HEK293 (cell line): ENCODE data around the gene FDXR.

ENCODE experiments used
- CTCF ChIA-PET: fragments of 350-600 bp; formaldehyde crosslinking; extraction: SDS; loops from one replicate; lab custom pipeline; 2021; ENCODE audit warnings: antibody characterized with exemption; lab: Yijun Ruan, JAX
- POLR2A ChIA-PET: fragments of 300-600 bp; formaldehyde crosslinking; extraction: SDS; loops from one replicate; lab custom pipeline; 2020; ENCODE audit warnings: antibody characterized with exemption, inconsistent platforms; lab: Yijun Ruan, JAX
- H3K27ac ChIP-seq: fragments of 200-500 bp; sonication (Bioruptor generic); 2 replicates; pipeline ENCODE4 v1.5.1; 2014; ENCODE audit warnings: low read depth, low read length, control low read depth, inconsistent platforms; ENCODE audit errors: extremely low read depth
- H3K36me3 ChIP-seq, 2 experiments: fragments of 200-500 bp in 1 of 2; sonication (Bioruptor generic) in 1 of 2; 1 replicate in 1 of 2; 2 replicates in 1 of 2; pipeline ENCODE4 v1.5.1; 2014 to 2017; ENCODE audit warnings: inconsistent platforms in 2 of 2, low read length in 2 of 2; ENCODE audit not compliant: control insufficient read depth in 2 of 2, insufficient read depth in 1 of 2
- H3K4me1 ChIP-seq: fragments of 200-500 bp; sonication (Bioruptor generic); 2 replicates; pipeline ENCODE4 v1.5.1; 2014; ENCODE audit warnings: mild to moderate bottlenecking, low read length, inconsistent platforms; ENCODE audit not compliant: control insufficient read depth, insufficient read depth
- H3K4me3 ChIP-seq: 2 replicates; pipeline ENCODE4 v1.5.1; 2011; ENCODE audit warnings: low read depth, mild to moderate bottlenecking, control low read depth, low read length, moderate library complexity
- H3K9me3 ChIP-seq: fragments of 200-500 bp; sonication (Bioruptor generic); 2 replicates; pipeline ENCODE4 v1.5.1; 2014; ENCODE audit warnings: low read depth, low read length, inconsistent platforms; ENCODE audit not compliant: control insufficient read depth, insufficient read depth
- GLI2 ChIP-seq: fragments of 450-650 bp; formaldehyde crosslinking; IDR thresholded peaks from 2 replicates; pipeline ENCODE4; 2017; ENCODE audit warnings: missing biosample characterization, missing genetic modification characterization, low read depth, borderline replicate concordance
- GLIS2 ChIP-seq: fragments of 450-650 bp; formaldehyde crosslinking; IDR thresholded peaks from 2 replicates; pipeline ENCODE4 v1.5.1; 2016; ENCODE audit warnings: missing biosample characterization, missing genetic modification characterization
- KLF16 ChIP-seq: fragments of 450-650 bp; formaldehyde crosslinking; IDR thresholded peaks from 2 replicates; pipeline ENCODE4 v1.5.1; 2017; ENCODE audit warnings: missing biosample characterization, missing genetic modification characterization
- MEIS1 ChIP-seq: sonication (generic); formaldehyde crosslinking; IDR thresholded peaks from 2 replicates; pipeline ENCODE4 v1.8.1; 2022; ENCODE audit warnings: missing genetic modification reagents, mild to moderate bottlenecking, borderline replicate concordance
- PBX3 ChIP-seq: sonication (generic); formaldehyde crosslinking; IDR thresholded peaks from 2 replicates; pipeline ENCODE4 v1.8.1; 2022; ENCODE audit warnings: mild to moderate bottlenecking, moderate library complexity, missing genetic modification reagents
- SCRT1 ChIP-seq: fragments of 450-650 bp; formaldehyde crosslinking; IDR thresholded peaks from 2 replicates; pipeline ENCODE4 v1.5.1; 2016; ENCODE audit warnings: missing biosample characterization, missing genetic modification characterization, borderline replicate concordance
- SP3 ChIP-seq: fragments of 450-650 bp; formaldehyde crosslinking; IDR thresholded peaks from 2 replicates; pipeline ENCODE4 v1.5.1; 2016; ENCODE audit warnings: missing biosample characterization, missing genetic modification characterization
- SP7 ChIP-seq: fragments of 450-650 bp; formaldehyde crosslinking; IDR thresholded peaks from 2 replicates; pipeline ENCODE4 v1.5.1; 2016; ENCODE audit warnings: missing biosample characterization, missing genetic modification characterization
- YY1 ChIP-seq: fragments of 450-650 bp; formaldehyde crosslinking; IDR thresholded peaks from 2 replicates; pipeline ENCODE4 v1.5.1; 2018; ENCODE audit warnings: missing biosample characterization, missing genetic modification characterization
- ZBTB17 ChIP-seq: fragments of 450-650 bp; formaldehyde crosslinking; IDR thresholded peaks from 2 replicates; pipeline ENCODE4 v1.5.1; 2016; ENCODE audit warnings: missing biosample characterization, missing genetic modification characterization
- ZNF138 ChIP-seq: fragments of 450-650 bp; formaldehyde crosslinking; IDR thresholded peaks from 2 replicates; pipeline ENCODE4 v1.5.1; 2016; ENCODE audit warnings: missing biosample characterization, missing genetic modification characterization, borderline replicate concordance
- ZNF140 ChIP-seq: fragments of 450-650 bp; formaldehyde crosslinking; IDR thresholded peaks from 2 replicates; pipeline ENCODE4 v1.5.1; 2016; ENCODE audit warnings: missing biosample characterization, missing genetic modification characterization
- ZNF19 ChIP-seq: fragments of 450-650 bp; formaldehyde crosslinking; IDR thresholded peaks from 2 replicates; pipeline ENCODE4; 2016; ENCODE audit warnings: missing biosample characterization, missing genetic modification characterization, low read depth
- ZNF221 ChIP-seq: fragments of 450-650 bp; formaldehyde crosslinking; IDR thresholded peaks from 2 replicates; pipeline ENCODE4 v1.5.1; 2017; ENCODE audit warnings: missing biosample characterization, missing genetic modification characterization, borderline replicate concordance
- ZNF24 ChIP-seq: fragments of 450-650 bp; formaldehyde crosslinking; IDR thresholded peaks from 2 replicates; pipeline ENCODE4 v1.5.1; 2016; ENCODE audit warnings: missing biosample characterization, missing genetic modification characterization
- ZNF274 ChIP-seq, 2 experiments: fragments of 200-500 bp in 1 of 2; fragments of 450-650 bp in 1 of 2; sonication (Bioruptor generic) in 1 of 2; formaldehyde crosslinking in 1 of 2; IDR thresholded peaks; 2 replicates each; pipeline versions ENCODE4 v1.5.1 to v1.6.1; 2014 to 2016; ENCODE audit warnings: borderline replicate concordance in 1 of 2, inconsistent platforms in 1 of 2, low read length in 1 of 2, missing biosample characterization in 1 of 2, missing genetic modification characterization in 1 of 2
- ZNF558 ChIP-seq: fragments of 450-650 bp; formaldehyde crosslinking; IDR thresholded peaks from 2 replicates; pipeline ENCODE4 v1.5.1; 2016; ENCODE audit warnings: missing biosample characterization, missing genetic modification characterization
- ZNF561 ChIP-seq: fragments of 450-650 bp; IDR thresholded peaks from 2 replicates; pipeline ENCODE4 v1.5.1; 2018; ENCODE audit warnings: missing biosample characterization, missing genetic modification characterization, borderline replicate concordance
- ZNF645 ChIP-seq: fragments of 450-650 bp; formaldehyde crosslinking; IDR thresholded peaks from 2 replicates; pipeline ENCODE4; 2016; ENCODE audit warnings: missing biosample characterization, missing genetic modification characterization
- ZNF747 ChIP-seq: fragments of 450-650 bp; formaldehyde crosslinking; IDR thresholded peaks from 2 replicates; pipeline ENCODE4 v1.5.1; 2016; ENCODE audit warnings: missing biosample characterization, missing genetic modification characterization
- ZNF768 ChIP-seq: fragments of 450-650 bp; formaldehyde crosslinking; IDR thresholded peaks from 2 replicates; pipeline ENCODE4 v1.5.1; 2018; ENCODE audit warnings: missing biosample characterization, mild to moderate bottlenecking, missing genetic modification characterization
- ZSCAN5A ChIP-seq: fragments of 450-650 bp; formaldehyde crosslinking; IDR thresholded peaks from 2 replicates; pipeline ENCODE4 v1.5.1; 2016; ENCODE audit warnings: missing biosample characterization, missing genetic modification characterization

FDXR gene

GRCh38 chr17:74898376-74898946, 25.7 kb upstream of the FDXR start:
- ChIA-PET CTCF (interaction anchor here (0.9 to 1.4 kb wide), 2 partner anchors 21 to 154 kb away, joined by 3 to 4 read pairs; no protein-coding TSS in a partner anchor), POLR2A (interaction anchor here (1.4 kb wide), 1 partner anchor 17 kb away, joined by 3 read pairs; no protein-coding TSS in a partner anchor)

GRCh38 chr17:74893936-74894671, 21.3 kb upstream of the FDXR start:
- ChIA-PET CTCF (interaction anchor here (0.7 kb wide), 1 partner anchor 27 kb away, joined by 5 read pairs; no protein-coding TSS in a partner anchor), POLR2A (interaction anchor here (1.1 to 2.1 kb wide), 2 partner anchors 9 to 21 kb away, joined by 3 to 16 read pairs; partner anchors contain the start of gene FDXR)
- Histone ChIP-seq H3K36me3 (no peaks in the 10 kb centered on the region), H3K9me3 (no peaks in the 10 kb centered on the region), H3K4me3 (no peak overlapping the region), H3K4me1 (no peaks in the 10 kb centered on the region), H3K27ac (no peak overlapping the region)
- TF ChIP-seq ZNF561 (tag by site-specific recombination), result no peak
- TF ChIP-seq SP3 (tag by site-specific recombination), result no peak
- no peak for TF ChIP-seq ZNF138
- no peak for TF ChIP-seq SCRT1 (tag by site-specific recombination)
- TF ChIP-seq MEIS1, result no peak
- TF ChIP-seq ZNF140 (tag by site-specific recombination), result no peak
- TF ChIP-seq ZNF19 (tag by site-specific recombination), result no peak
- no peak for TF ChIP-seq ZNF24 (tag by site-specific recombination)
- no peak for TF ChIP-seq GLIS2 (tag by site-specific recombination)
- no peak for TF ChIP-seq GLI2
- no peak for TF ChIP-seq SP7 (tag by site-specific recombination)
- TF ChIP-seq ZNF221 (tag by site-specific recombination), result no peak
- no peak for TF ChIP-seq ZNF747 (tag by site-specific recombination)
- TF ChIP-seq KLF16, result no peak
- no peak for TF ChIP-seq ZNF558 (tag by site-specific recombination)
- no peak for TF ChIP-seq ZNF274 (IDR thresholded peaks at IDR 0.05; ENCODE audit: low read length)
- TF ChIP-seq ZNF274 (tag by site-specific recombination; IDR thresholded peaks at IDR 0.05; ENCODE audit: borderline replicate concordance), result no peak
- no peak for TF ChIP-seq ZBTB17
- TF ChIP-seq PBX3 (CRISPR knock-in tag), result no peak
- no peak for TF ChIP-seq ZNF645 (tag by site-specific recombination)

More at GRCh38 chr17:74898376-74898946, 25.7 kb upstream of the FDXR start:
- no peaks in the 10 kb centered on the region for H3K4me1 ChIP-seq
- H3K36me3 ChIP-seq, result no peaks in the 10 kb centered on the region
- H3K9me3 ChIP-seq, result no peaks in the 10 kb centered on the region
- H3K27ac ChIP-seq, result no peak overlapping the region
- TF ChIP-seq ZSCAN5A (tag by site-specific recombination) (no peak), ZNF768 (tag by site-specific recombination) (peak; percentile 65; the same call in 1 of the 2 replicates), YY1 (tag by site-specific recombination) (no peak)
- no peak overlapping the region for H3K4me3 ChIP-seq
